BLaER1 (cell line): ENCODE measurements around the gene THSD1.
A peak's percentile ranks its signal among the peaks of the same experiment; 100 is the strongest.

Source experiments
- H3K27ac ChIP-seq: shearing (Covaris generic); formaldehyde crosslinking; 2 replicates; pipeline ENCODE4 v1.8.1; 2022
- H3K27me3 ChIP-seq: shearing (Covaris generic); formaldehyde crosslinking; 2 replicates; pipeline ENCODE4 v1.8.1; 2022
- H3K36me3 ChIP-seq: shearing (Covaris generic); formaldehyde crosslinking; 2 replicates; pipeline ENCODE4 v1.8.1; 2022
- H3K4me1 ChIP-seq: shearing (Covaris generic); formaldehyde crosslinking; 2 replicates; pipeline ENCODE4 v1.8.1; 2022
- H3K4me2 ChIP-seq: shearing (Covaris generic); formaldehyde crosslinking; 2 replicates; pipeline ENCODE4 v1.8.1; 2022
- H3K4me3 ChIP-seq: shearing (Covaris generic); formaldehyde crosslinking; 2 replicates; pipeline ENCODE4 v1.8.1; 2022
- H3K9ac ChIP-seq: shearing (Covaris generic); formaldehyde crosslinking; 2 replicates; pipeline ENCODE4 v1.8.1; 2022
- H3K9me3 ChIP-seq: shearing (Covaris generic); formaldehyde crosslinking; 2 replicates; pipeline ENCODE4 v1.8.1; 2022
- H4K20me1 ChIP-seq: shearing (Covaris generic); formaldehyde crosslinking; 2 replicates; pipeline ENCODE4 v1.8.1; 2022
- Cebpa-rat ChIP-seq: shearing (Covaris generic); IDR thresholded peaks from 2 replicates; pipeline ENCODE4 v1.8.1; 2022

THSD1 gene

GRCh38 chr13:52449331-52450011 is 43.5 kb upstream of the THSD1 start:
- H3K4me2 ChIP-seq = peak overlapping the region; percentile 81
- H4K20me1 ChIP-seq = peaks cover 38% of the 10 kb centered on the region
- H3K9me3 ChIP-seq = no peaks in the 10 kb centered on the region
- H3K36me3 ChIP-seq = peaks cover 18% of the 10 kb centered on the region; the same call in 1 of the 2 replicates
- peaks cover 44% of the 10 kb centered on the region for H3K4me1 ChIP-seq
- peak overlapping the region; percentile 98 for H3K9ac ChIP-seq
- peak overlapping the region; percentile 97 for H3K27ac ChIP-seq
- no peaks in the 10 kb centered on the region for H3K27me3 ChIP-seq
- no peak for TF ChIP-seq Cebpa-rat
- peak overlapping the region; percentile 82 for H3K4me3 ChIP-seq

GRCh38 chr13:52447815-52448552 is 42.0 kb upstream of the THSD1 start:
- H3K4me2 ChIP-seq = peak overlapping the region; percentile 81
- H3K9me3 ChIP-seq = no peaks in the 10 kb centered on the region

GRCh38 chr13:52447354-52447753 is 41.4 kb upstream of the THSD1 start:
- peak overlapping the region; percentile 81; the same call in 1 of the 2 replicates for H3K4me2 ChIP-seq
- no peaks in the 10 kb centered on the region for H3K9me3 ChIP-seq
- no peak for TF ChIP-seq Cebpa-rat
- H3K27ac ChIP-seq = no peak overlapping the region
- H3K36me3 ChIP-seq = peaks cover 25% of the 10 kb centered on the region; the same call in 1 of the 2 replicates
- H4K20me1 ChIP-seq = peaks cover 52% of the 10 kb centered on the region
- H3K9ac ChIP-seq = no peak overlapping the region
- H3K4me1 ChIP-seq = peaks cover 28% of the 10 kb centered on the region
- H3K4me3 ChIP-seq = no peak overlapping the region
- H3K27me3 ChIP-seq = no peaks in the 10 kb centered on the region

More at GRCh38 chr13:52447815-52448552, 42.0 kb upstream of the THSD1 start:
- H3K27me3 ChIP-seq = no peaks in the 10 kb centered on the region
- H3K9ac ChIP-seq = peak overlapping the region; percentile 98; the same call in 1 of the 2 replicates
- TF ChIP-seq Cebpa-rat = no peak
- H3K27ac ChIP-seq = no peak overlapping the region
- H3K36me3 ChIP-seq = peaks cover 23% of the 10 kb centered on the region; the same call in 1 of the 2 replicates
- peaks cover 46% of the 10 kb centered on the region for H4K20me1 ChIP-seq
- H3K4me3 ChIP-seq = peak overlapping the region; percentile 82; the same call in 1 of the 2 replicates
- peaks cover 29% of the 10 kb centered on the region for H3K4me1 ChIP-seq

GRCh38 chr13:52446265-52446664 is 40.3 kb upstream of the THSD1 start:
- Histone ChIP-seq H3K27ac (no peak overlapping the region), H4K20me1 (peaks cover 63% of the 10 kb centered on the region), H3K36me3 (peaks cover 36% of the 10 kb centered on the region), H3K4me1 (peaks cover 28% of the 10 kb centered on the region), H3K9ac (no peak overlapping the region), H3K9me3 (no peaks in the 10 kb centered on the region), H3K4me2 (no peak overlapping the region), H3K4me3 (no peak overlapping the region), H3K27me3 (no peaks in the 10 kb centered on the region)
- TF ChIP-seq Cebpa-rat = no peak

- H3K27ac ChIP-seq = no peak overlapping the region
- H3K4me3 ChIP-seq = no peak overlapping the region
- H3K4me1 ChIP-seq = no peaks in the 10 kb centered on the region
- no peaks in the 10 kb centered on the region for H3K27me3 ChIP-seq
- no peak overlapping the region for H3K4me2 ChIP-seq
- H4K20me1 ChIP-seq = no peaks in the 10 kb centered on the region
- H3K9ac ChIP-seq = no peak overlapping the region
- no peaks in the 10 kb centered on the region for H3K9me3 ChIP-seq
- no peak for TF ChIP-seq Cebpa-rat
- H3K36me3 ChIP-seq = peaks cover 85% of the 10 kb centered on the region
Measured at GRCh38 chr13:52432456-52432855, 26.5 kb upstream of the THSD1 start.

- H3K36me3 ChIP-seq = peaks cover 86% of the 10 kb centered on the region
- no peak overlapping the region for H3K27ac ChIP-seq
Measured at GRCh38 chr13:52428295-52428694, 22.3 kb upstream of the THSD1 start.

GRCh38 chr13:52421216-52421615 is 15.2 kb upstream of the THSD1 start:
- TF ChIP-seq Cebpa-rat = no peak
- Histone ChIP-seq H3K4me2 (no peak overlapping the region), H4K20me1 (no peaks in the 10 kb centered on the region), H3K4me1 (0 out of 2 replicates have a peak, but pooled peaks cover 4% of the 10 kb centered on the region), H3K4me3 (no peak overlapping the region), H3K36me3 (peaks cover 98% of the 10 kb centered on the region), H3K27me3 (no peaks in the 10 kb centered on the region), H3K9me3 (no peaks in the 10 kb centered on the region), H3K9ac (no peak overlapping the region), H3K27ac (no peak overlapping the region)

More at GRCh38 chr13:52428295-52428694, 22.3 kb upstream of the THSD1 start:
- Histone ChIP-seq H4K20me1 (no peaks in the 10 kb centered on the region), H3K9ac (no peak overlapping the region), H3K27me3 (no peaks in the 10 kb centered on the region), H3K4me2 (no peak overlapping the region), H3K4me3 (no peak overlapping the region), H3K9me3 (no peaks in the 10 kb centered on the region), H3K4me1 (no peaks in the 10 kb centered on the region)
- no peak for TF ChIP-seq Cebpa-rat

GRCh38 chr13:52419080-52419479 is 13.1 kb upstream of the THSD1 start:
- TF ChIP-seq Cebpa-rat = no peak
- no peak overlapping the region for H3K9ac ChIP-seq
- H3K36me3 ChIP-seq = peaks cover 100% of the 10 kb centered on the region
- no peak overlapping the region for H3K4me2 ChIP-seq
- H3K27me3 ChIP-seq = no peaks in the 10 kb centered on the region
- no peaks in the 10 kb centered on the region for H3K9me3 ChIP-seq
- H3K4me1 ChIP-seq = 0 out of 2 replicates have a peak, but pooled peaks cover 4% of the 10 kb centered on the region
- H3K27ac ChIP-seq = no peak overlapping the region
- H4K20me1 ChIP-seq = no peaks in the 10 kb centered on the region
- H3K4me3 ChIP-seq = no peak overlapping the region

- Histone ChIP-seq H3K27ac (no peak overlapping the region), H3K4me1 (0 out of 2 replicates have a peak, but pooled peaks cover 4% of the 10 kb centered on the region), H3K36me3 (peaks cover 80% of the 10 kb centered on the region), H4K20me1 (no peaks in the 10 kb centered on the region), H3K9ac (no peak overlapping the region), H3K4me2 (no peak overlapping the region), H3K27me3 (no peaks in the 10 kb centered on the region), H3K9me3 (no peaks in the 10 kb centered on the region), H3K4me3 (no peak overlapping the region)
- TF ChIP-seq Cebpa-rat = no peak
Measured at GRCh38 chr13:52414963-52415362, 9.0 kb upstream of the THSD1 start.

- Histone ChIP-seq H3K4me2 (no peak overlapping the region), H4K20me1 (no peaks in the 10 kb centered on the region), H3K27me3 (no peaks in the 10 kb centered on the region), H3K36me3 (peaks cover 80% of the 10 kb centered on the region), H3K4me1 (0 out of 2 replicates have a peak, but pooled peaks cover 4% of the 10 kb centered on the region), H3K9me3 (no peaks in the 10 kb centered on the region), H3K9ac (no peak overlapping the region), H3K4me3 (no peak overlapping the region), H3K27ac (no peak overlapping the region)
- TF ChIP-seq Cebpa-rat = no peak
Measured at GRCh38 chr13:52414051-52414450, 8.1 kb upstream of the THSD1 start.
